Activated T-cell treated with anti-CD3 and anti-CD28 coated beads, Interleukin-2, amount 50 U/mL, for 4 hours (primary cell): ENCODE results near the gene CRK. TPM values are rescaled to one million over a fixed set of nuclear protein-coding genes. Genes with fewer than 3 reads are reported as not detected.

Experiments used
- ATAC-seq, 2 donors: fragments of 200-7000 bp; cut with Tn5 transposase; one replicate each; pipeline ENCODE4 v1.10.0; 2021
- DNase-seq: peaks from one replicate; pipeline ENCODE4 v3.0.0-alpha.2; 2020
- H3K27me3 Mint-ChIP-seq: one replicate; pipeline ENCODE4 v1.8.0; 2021; ENCODE audit warnings: low read depth, mixed read lengths
- H3K36me3 Mint-ChIP-seq: one replicate; pipeline ENCODE4 v1.8.0; 2022; ENCODE audit warnings: mixed read lengths; ENCODE audit not compliant: insufficient read depth
- H3K4me1 Mint-ChIP-seq: one replicate; pipeline ENCODE4 v1.8.0; 2021; ENCODE audit warnings: low read depth, mixed read lengths
- H3K4me3 Mint-ChIP-seq: one replicate; pipeline ENCODE4 v1.8.0; 2021; ENCODE audit warnings: mild to moderate bottlenecking, moderate library complexity, mixed read lengths
- H3K9me3 Mint-ChIP-seq: one replicate; pipeline ENCODE4 v1.8.0; 2021; ENCODE audit warnings: mixed read lengths
- total RNA-seq, 3 donors: library from RNA; stranded (reverse); gene quantifications; one replicate each; pipeline ENCODE4 v1.2.1, GENCODE V29; 2021

CRK gene
- total RNA-seq: 10 to 100 TPM; 21.0 to 22.4 (median 22.0) TPM

DNA sequence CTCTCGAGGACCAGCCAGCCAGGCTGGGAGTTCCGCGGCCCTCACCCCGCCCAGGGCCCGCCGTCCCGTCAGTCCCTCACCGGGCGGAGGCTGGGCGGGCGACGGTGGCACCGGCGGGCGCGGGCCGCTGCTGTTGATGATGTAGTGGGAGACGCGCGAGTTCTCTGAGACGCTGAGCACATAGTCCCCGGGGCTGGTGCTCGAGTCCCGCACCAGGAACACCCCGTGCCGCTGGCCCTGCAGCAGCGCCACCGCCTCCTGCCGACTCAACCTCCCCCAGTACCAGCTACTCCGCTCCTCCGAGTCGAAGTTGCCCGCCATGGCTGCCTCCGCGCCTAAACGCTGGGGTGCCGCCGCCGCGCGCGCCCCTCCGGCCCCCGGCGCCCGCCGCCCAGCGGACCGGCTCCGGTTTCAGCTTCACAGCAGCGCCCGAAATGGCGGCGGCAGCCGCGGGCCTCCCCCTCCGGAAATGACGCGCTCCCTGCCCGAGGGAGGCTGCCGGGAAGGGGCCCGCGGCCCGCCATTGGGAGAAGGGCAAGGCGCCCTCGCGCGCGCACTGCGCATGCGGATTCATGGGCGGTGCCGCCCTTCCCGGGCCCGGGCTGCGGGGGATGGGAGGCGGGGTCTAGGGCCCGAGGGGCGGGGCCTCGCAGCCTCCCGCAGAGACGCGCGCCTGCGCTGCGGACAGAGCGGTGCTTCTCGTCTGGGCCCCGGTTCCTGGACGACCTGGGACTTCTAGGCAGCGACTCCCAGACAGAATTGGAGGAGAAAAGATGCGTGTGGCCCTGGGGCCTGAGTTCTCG is at the start of gene CRK:
Gene CRK, minus strand, starts transcription at position 436 of the 803 bp plus-strand sequence. Its CDS starts 115 bp downstream, at position 321.
- Mint-ChIP-seq H3K4me3 (peak within 1 kb of the TSS; percentile 92), H3K9me3 (no peaks in the 10 kb centered on the region), H3K27me3 (peaks cover 4% of the 10 kb centered on the region), H3K4me1 (peaks cover 50% of the 10 kb centered on the region), H3K36me3 (peaks cover 7% of the 10 kb centered on the region)
- DNase-seq (peak; percentile 98), ATAC-seq (peak; percentile 93 to 96)

DNA sequence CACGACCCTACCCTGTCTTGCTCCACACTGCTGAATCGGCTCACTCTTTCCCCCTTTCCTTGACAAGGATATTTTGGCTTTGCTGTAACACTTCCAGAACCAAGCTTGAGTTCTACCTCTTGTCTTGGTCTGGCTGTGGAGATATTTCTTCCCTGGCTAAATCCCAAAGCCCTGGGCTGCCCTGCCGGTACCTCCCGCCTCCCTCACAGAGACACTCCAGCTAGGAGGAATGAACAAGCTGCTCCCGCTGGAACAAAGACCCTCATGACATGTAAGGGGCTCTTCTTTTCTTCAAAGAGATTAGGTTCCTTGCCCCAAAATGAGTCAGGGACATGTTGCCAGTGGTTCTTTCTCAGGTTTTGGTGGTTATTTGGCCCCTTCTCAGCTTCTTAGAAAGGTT is 49.6 kb upstream of the CRK start:
- Mint-ChIP-seq H3K4me3 (no peak overlapping the region), H3K4me1 (peaks cover 6% of the 10 kb centered on the region), H3K36me3 (peaks cover 25% of the 10 kb centered on the region), H3K27me3 (no peaks in the 10 kb centered on the region), H3K9me3 (no peaks in the 10 kb centered on the region)
- DNase-seq (no peak), ATAC-seq (no peak)

DNA sequence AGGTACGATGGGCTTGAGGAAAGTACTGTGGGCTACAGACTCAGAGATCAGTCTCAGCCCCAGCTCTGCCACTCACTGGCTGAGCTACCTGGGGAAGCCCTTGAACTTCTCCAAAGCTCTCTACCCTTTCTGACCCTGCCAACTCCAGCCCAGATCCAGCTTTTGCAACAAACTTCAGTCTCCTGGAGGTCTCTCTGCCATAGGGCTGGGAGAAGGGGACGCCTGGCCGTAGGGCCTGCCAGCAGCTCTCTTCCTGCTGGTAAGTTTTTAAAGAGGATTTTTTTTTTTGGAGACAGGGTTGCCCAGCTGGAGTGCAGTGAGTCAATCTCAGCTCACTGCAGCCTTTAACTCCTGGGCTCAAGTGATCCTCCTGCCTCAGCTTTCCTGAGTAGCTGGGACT is 48.8 kb upstream of the CRK start:
- peaks cover 6% of the 10 kb centered on the region for H3K4me1 Mint-ChIP-seq
- no peaks in the 10 kb centered on the region for H3K9me3 Mint-ChIP-seq
- DNase-seq (no peak), ATAC-seq (no peak)
- H3K36me3 Mint-ChIP-seq: peaks cover 25% of the 10 kb centered on the region
- H3K27me3 Mint-ChIP-seq: no peaks in the 10 kb centered on the region
- H3K4me3 Mint-ChIP-seq: no peak overlapping the region

GRCh38 chr17:1503699-1504098 is 47.7 kb upstream of the CRK start:
- Mint-ChIP-seq H3K9me3 (no peaks in the 10 kb centered on the region), H3K27me3 (no peaks in the 10 kb centered on the region), H3K4me3 (no peak overlapping the region), H3K36me3 (peaks cover 20% of the 10 kb centered on the region), H3K4me1 (no peaks in the 10 kb centered on the region)
- no peak for DNase-seq
- no peak for ATAC-seq

GRCh38 chr17:1498869-1499268 is 42.8 kb upstream of the CRK start:
- H3K4me1 Mint-ChIP-seq: no peaks in the 10 kb centered on the region
- no peak for DNase-seq
- H3K36me3 Mint-ChIP-seq: peaks cover 5% of the 10 kb centered on the region
- H3K4me3 Mint-ChIP-seq: no peak overlapping the region
- no peaks in the 10 kb centered on the region for H3K9me3 Mint-ChIP-seq
- no peaks in the 10 kb centered on the region for H3K27me3 Mint-ChIP-seq
- no peak for ATAC-seq

GRCh38 chr17:1498233-1498632 is 42.2 kb upstream of the CRK start:
- no peak for ATAC-seq
- no peak for DNase-seq
- Mint-ChIP-seq H3K36me3 (peaks cover 3% of the 10 kb centered on the region), H3K9me3 (no peaks in the 10 kb centered on the region), H3K27me3 (no peaks in the 10 kb centered on the region), H3K4me1 (peaks cover 2% of the 10 kb centered on the region), H3K4me3 (no peak overlapping the region)

DNA sequence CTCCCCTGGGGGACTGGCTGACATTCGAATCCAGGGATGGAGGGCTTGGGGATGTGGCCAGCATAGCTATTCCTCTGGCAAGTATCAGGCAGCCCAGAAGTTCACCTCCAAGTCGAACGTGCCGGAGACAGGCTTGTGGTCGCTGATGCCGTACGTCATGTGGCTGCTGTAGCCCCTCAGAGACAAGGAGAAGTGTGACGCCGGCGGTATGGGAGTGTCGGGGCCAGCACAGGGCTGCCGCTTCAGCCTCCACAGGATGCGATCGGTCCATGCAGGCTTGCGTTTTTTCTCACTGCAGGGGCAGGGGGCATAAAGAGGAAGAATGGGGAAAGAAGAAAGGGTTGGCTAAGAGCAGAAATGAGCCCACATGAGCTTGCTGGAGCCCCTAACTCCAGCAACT is 41.8 kb upstream of the CRK start:
- H3K36me3 Mint-ChIP-seq: peaks cover 3% of the 10 kb centered on the region
- H3K4me3 Mint-ChIP-seq: no peak overlapping the region
- ATAC-seq: no peak

DNA sequence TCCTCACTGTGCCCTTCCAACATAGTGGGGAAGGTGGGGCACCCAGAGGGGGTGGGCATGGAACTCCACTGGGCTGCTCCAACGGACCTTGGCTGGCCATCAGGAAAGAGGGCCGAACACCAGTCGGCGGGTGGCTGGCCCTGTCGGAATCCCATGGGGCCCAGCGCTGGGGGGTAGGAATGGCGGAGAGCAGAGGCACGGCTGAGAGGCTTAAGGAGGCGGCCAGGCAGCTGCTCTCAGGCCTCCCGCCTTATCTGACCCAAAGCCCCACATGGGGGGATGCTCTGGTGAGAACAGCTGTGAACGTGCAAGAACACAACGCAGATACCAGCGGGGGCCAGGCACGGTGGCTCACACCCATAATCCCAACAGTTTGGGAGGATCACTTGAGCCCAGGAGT is 40.8 kb upstream of the CRK start:
- Mint-ChIP-seq H3K4me1 (peaks cover 10% of the 10 kb centered on the region), H3K36me3 (peaks cover 3% of the 10 kb centered on the region), H3K9me3 (no peaks in the 10 kb centered on the region), H3K4me3 (no peak overlapping the region), H3K27me3 (no peaks in the 10 kb centered on the region)
- no peak for DNase-seq
- no peak for ATAC-seq

More for the DNA sequence above, 41.8 kb upstream of the CRK start:
- no peak for DNase-seq
- no peaks in the 10 kb centered on the region for H3K9me3 Mint-ChIP-seq
- H3K4me1 Mint-ChIP-seq: peaks cover 4% of the 10 kb centered on the region
- H3K27me3 Mint-ChIP-seq: no peaks in the 10 kb centered on the region

- H3K4me3 Mint-ChIP-seq: no peak overlapping the region
Observed at GRCh38 chr17:1495265-1495989, 39.4 kb upstream of the CRK start.

GRCh38 chr17:1494736-1495253 is 38.8 kb upstream of the CRK start:
- Mint-ChIP-seq H3K36me3 (peaks cover 3% of the 10 kb centered on the region), H3K27me3 (no peaks in the 10 kb centered on the region)
- no peak for ATAC-seq

More at GRCh38 chr17:1495265-1495989, 39.4 kb upstream of the CRK start:
- H3K27me3 Mint-ChIP-seq: no peaks in the 10 kb centered on the region
- DNase-seq: no peak
- H3K9me3 Mint-ChIP-seq: no peaks in the 10 kb centered on the region
- H3K36me3 Mint-ChIP-seq: peaks cover 3% of the 10 kb centered on the region
- ATAC-seq: no peak
- H3K4me1 Mint-ChIP-seq: peaks cover 15% of the 10 kb centered on the region

GRCh38 chr17:1494203-1494602 is 38.2 kb upstream of the CRK start:
- Mint-ChIP-seq H3K9me3 (no peaks in the 10 kb centered on the region), H3K27me3 (no peaks in the 10 kb centered on the region), H3K4me3 (no peak overlapping the region), H3K4me1 (peaks cover 21% of the 10 kb centered on the region), H3K36me3 (peaks cover 3% of the 10 kb centered on the region)
- DNase-seq (no peak), ATAC-seq (no peak)

More at GRCh38 chr17:1494736-1495253, 38.8 kb upstream of the CRK start:
- no peak overlapping the region for H3K4me3 Mint-ChIP-seq
- no peaks in the 10 kb centered on the region for H3K9me3 Mint-ChIP-seq
- H3K4me1 Mint-ChIP-seq: peaks cover 21% of the 10 kb centered on the region
- DNase-seq: no peak

DNA sequence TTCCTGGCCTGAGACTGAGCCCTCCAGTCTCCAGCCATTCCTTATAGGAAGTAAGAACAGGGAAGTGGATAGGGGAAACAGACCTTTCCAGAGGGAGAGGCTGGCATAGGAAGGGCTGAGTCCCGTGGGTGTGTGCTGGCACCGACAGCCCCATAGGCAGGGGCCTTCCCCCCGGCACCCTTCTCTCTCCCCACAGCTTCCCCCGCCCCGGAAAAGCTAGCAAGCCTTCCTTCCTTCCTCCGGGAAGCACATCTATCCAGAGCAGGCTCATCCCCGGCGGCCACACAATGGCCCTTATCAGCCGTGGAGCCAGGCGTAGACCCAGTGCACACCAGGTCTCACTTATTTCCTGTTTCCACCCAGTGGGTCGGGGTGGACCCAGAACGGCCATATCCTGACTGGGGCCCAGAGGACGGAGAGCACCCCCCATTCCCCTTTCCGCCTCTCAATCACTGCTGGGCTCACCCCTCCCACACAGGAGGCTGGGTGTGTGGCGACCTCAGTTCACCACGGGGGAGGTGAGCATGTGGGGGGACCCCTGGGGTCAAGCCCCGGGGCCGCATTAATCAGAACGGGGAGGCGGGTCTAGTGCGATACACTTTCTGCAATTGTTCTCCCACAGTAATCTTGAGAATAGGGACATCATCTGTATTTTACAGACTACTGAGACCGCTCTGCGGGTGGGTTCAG is 37.4 kb upstream of the CRK start:
- H3K9me3 Mint-ChIP-seq: no peaks in the 10 kb centered on the region
- peaks cover 28% of the 10 kb centered on the region for H3K4me1 Mint-ChIP-seq
- ATAC-seq: no peak
- DNase-seq: no peak
- peaks cover 3% of the 10 kb centered on the region for H3K36me3 Mint-ChIP-seq
- H3K4me3 Mint-ChIP-seq: peak overlapping the region; percentile 60
- no peaks in the 10 kb centered on the region for H3K27me3 Mint-ChIP-seq

DNA sequence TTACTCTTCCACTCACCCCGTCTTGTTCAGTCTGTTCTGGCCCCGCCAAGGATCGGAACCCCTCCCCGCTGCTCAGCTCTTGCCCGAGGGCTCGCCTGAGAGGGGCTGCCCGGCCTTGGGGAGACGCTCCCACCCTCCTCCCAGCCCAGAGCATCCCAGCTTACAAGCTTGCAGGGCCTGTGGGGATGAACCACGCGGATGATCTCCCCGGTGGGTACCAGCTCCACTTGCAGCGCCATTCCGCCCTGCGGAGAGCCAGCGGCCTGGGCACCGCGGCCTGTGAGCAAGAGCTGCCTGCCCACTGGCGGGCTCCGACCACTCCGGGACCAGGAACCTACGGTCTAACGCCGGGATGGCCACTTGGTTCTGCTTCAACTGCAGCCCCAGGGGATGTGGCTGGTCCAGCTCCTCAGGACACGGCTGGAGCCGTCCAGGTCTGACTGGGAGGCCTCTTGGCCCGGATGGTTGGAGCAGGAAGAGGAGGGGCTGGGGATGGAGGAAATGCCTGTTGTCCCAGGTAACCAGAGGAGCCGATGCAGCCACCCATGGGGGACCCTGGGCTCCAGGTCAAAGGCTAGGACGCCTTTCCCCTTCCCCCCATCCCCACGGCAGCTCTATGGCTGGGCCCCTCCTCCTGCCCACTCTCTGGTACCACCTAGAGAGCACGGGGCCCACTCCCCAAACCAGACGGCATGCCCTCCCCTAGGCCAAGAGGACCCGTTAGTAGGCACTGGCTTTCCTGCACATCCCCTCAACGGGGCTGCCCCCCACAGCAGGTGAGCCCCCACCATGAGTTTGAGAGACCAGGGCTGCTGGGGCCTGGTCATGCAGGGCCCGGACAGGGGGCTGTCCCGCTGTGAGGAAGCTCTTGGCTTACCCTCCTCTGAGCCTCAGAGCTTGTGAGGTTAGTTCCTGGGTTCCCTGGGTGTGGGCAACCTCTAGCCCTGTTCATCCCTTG is 36.5 kb upstream of the CRK start, which contains the start of gene MYO1C:
Gene MYO1C, minus strand, starts transcription at position 438 of the 958 bp plus-strand sequence. Its CDS starts 199 bp downstream, at position 239.
- ATAC-seq (no peak), DNase-seq (no peak)
- no peaks in the 10 kb centered on the region for H3K27me3 Mint-ChIP-seq
- H3K36me3 Mint-ChIP-seq: no peaks in the 10 kb centered on the region
- no peaks in the 10 kb centered on the region for H3K9me3 Mint-ChIP-seq
- H3K4me3 Mint-ChIP-seq: peak within 1 kb of the TSS; percentile 82
- H3K4me1 Mint-ChIP-seq: peaks cover 33% of the 10 kb centered on the region
